Cardiac fibroblast (primary cell): ENCODE data around the gene RBM33.

ENCODE experiments used
- DNase-seq, 2 donors: peaks; one replicate each; pipeline versions ENCODE4 v3.0.0 to v3.0.0-alpha.2; 2010; ENCODE audit warnings: low read depth in 2 of 2
- H3K4me3 ChIP-seq, 2 donors: replicated peaks in 1 of 2; 1 replicate in 1 of 2; 2 replicates in 1 of 2; pipeline ENCODE4 v1.5.1; 2011; ENCODE audit warnings: low read depth in 2 of 2, low read length in 2 of 2, mild to moderate bottlenecking in 2 of 2, moderate library complexity in 1 of 2
- CTCF ChIP-seq: IDR thresholded peaks from one replicate; pipeline ENCODE4 v1.5.1; 2011; ENCODE audit warnings: low read depth, mild to moderate bottlenecking, low read length, inconsistent platforms

Gene RBM33

DNA sequence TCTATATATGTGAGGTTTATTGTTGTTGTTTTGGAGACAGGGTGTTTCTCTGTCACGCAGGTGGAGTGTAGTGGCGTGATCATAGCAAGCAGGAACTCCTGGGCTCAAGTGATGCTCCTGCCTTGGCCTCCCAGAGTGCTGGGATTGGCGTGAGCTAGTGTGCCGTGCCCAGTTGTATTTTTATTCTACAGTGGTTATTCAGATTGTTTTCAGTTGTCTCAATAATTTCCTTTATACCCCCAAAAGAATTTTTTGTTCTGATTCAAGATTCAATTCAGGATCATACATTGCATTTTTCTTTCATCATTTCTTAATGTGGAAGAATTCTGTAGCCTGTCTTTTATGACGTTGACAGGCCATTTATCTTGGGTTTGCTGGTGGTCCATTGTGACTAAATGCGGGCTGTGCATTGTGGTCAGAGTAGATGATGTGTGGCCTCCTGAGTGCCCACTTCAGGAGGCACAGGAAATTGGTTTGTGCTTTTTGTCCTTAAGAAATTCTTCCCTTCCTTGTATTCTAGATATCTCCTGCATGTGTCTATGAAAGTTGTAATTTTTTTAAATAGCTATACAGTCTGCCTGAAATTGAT is 22.9 kb downstream of the RBM33 start:
- no peak overlapping the region for H3K4me3 ChIP-seq
- no peak for DNase-seq
- TF ChIP-seq CTCF: no peak

DNA sequence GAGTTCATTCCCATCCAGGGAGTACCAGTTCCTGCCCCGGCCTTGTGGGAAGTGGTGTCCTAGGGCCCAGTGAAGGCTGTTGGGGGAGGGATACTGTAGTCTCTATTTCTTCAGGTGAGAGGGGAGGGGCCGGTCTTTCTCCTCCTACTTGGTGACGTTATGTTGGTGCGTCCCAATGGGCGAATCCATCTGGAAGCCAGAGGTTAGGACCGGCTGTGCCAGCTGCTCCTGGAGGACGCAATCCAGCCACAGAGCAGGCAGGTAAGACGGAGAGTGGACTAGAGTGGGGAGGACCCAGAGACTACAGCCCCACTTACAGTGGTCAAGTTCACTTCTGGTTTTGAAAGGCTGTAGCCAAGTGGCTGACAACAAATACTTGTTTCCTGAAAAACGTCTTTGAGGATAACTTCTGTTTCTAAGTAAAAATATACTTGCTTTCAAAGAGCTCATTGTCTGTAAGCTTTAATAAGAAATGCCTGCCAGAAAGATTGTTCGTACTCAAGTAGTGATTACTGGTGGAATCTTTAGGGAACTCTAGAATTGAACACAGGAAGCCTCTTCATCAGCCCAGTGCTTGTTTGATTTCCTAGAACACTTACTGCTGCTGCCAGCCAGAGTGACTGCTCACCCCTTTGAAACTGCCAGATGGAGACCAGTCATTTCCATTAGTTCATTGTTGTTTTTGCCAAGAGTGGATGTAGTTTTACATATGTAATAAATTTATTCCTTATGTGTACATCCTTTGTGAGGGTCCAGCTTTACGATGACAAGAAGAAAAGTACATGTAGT is 25.4 kb downstream of the RBM33 start:
- H3K4me3 ChIP-seq: no peak overlapping the region
- DNase-seq: peak; percentile 57 to 61
- no peak for TF ChIP-seq CTCF

- no peak overlapping the region for H3K4me3 ChIP-seq
These were observed 26.1 kb downstream of the RBM33 start for GRCh38 chr7:155670521-155670920.

GRCh38 chr7:155674556-155674955 is 30.1 kb downstream of the RBM33 start:
- peak; percentile 38 to 47 for DNase-seq
- TF ChIP-seq CTCF: no peak
- H3K4me3 ChIP-seq: no peak overlapping the region

More at GRCh38 chr7:155670521-155670920, 26.1 kb downstream of the RBM33 start:
- no peak for DNase-seq
- no peak for TF ChIP-seq CTCF

DNA sequence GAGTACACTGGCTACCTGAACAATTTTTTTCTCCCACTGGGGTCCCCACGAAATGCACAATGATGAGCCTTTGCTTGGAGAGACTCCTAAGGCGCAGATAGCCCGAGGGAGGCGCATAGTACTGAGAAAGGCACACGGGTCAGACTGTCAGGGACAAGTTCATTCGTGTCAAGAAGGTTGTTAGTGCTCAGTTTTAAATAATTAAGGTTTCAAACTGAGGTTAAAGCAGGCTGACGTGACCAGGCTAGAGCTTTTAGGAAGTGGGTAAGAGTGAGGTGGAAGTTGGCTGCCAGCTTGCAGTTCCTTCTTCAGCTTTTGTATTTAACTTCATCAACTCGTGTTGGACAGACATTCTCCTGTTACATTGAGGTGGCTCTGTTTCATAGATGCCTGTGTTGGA is 31.6 kb downstream of the RBM33 start:
- no peak overlapping the region for H3K4me3 ChIP-seq
- no peak for TF ChIP-seq CTCF
- DNase-seq: no peak

DNA sequence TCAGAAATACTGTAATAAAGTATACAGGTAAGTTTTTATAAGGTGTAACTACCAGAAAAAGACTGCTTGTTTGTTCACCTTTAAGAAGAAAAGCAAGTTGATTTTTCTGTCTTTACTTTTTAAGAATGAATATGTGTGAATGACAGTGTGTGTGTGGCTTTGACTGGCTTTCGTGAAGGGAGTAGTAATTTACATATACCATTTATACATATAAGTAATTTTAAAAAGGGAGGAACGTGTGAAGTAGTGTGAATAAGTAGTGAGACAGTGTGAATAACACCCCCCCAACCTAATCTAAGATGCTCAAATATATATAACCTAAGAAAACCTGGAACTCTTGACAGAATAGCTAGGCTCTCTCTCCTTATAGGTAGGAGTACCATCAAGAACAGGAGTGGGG is 33.2 kb downstream of the RBM33 start:
- no peak overlapping the region for H3K4me3 ChIP-seq
- no peak for TF ChIP-seq CTCF
- no peak for DNase-seq
